Measurements from ENCODE around the gene GLB1L2. TPM values are rescaled to one million over a fixed set of nuclear protein-coding genes. Genes with fewer than 3 reads are reported as not detected.

The GLB1L2 gene
- total RNA-seq, 1 experiment from 2014 or later, result 27.1 TPM

DNA sequence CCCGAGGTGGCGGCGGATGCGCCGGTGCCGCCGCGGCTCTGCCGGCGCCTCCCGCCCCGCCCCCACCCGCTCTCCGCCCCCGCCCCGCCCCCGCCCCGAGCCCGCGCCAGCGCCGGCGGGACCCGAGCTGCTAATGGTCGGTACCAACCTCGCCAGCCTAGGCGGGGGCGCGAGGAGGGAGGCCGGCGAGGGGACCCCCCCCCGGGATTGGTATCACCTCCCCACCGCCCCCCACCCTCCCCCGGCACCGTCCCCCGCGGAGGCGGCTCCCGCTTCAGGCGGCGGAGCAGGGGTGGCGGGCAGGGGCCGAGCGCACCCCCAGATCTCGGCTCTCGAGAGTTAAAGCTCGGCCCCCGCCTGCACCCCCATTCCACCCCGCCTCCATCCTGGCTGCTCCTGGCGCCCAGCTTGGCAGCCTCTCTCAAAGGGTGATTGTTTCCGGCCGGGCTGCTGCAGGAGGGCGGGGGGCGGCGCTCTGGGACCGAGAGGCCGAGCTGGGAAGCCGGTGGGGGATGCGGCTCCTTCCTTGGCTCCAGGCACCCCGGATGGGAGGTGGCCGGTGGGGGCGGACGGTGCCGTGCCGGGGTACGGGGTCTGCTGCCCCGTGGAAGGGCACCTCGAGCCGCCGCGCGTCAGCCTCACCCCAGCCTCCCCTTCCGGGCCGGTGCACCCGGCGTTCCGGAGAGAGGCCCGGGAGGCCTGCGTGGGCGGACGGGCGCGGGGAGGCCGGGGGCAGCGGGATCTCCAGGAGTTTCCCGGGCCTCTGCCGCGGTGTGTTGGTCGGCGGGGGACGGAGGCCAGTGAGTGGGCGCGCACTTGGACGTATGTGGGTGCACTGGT, 80.6 kb downstream of the GLB1L2 start, which contains the start of gene B3GAT1:
Gene B3GAT1 (minus strand): TSS at position 40 of the 840 bp plus-strand sequence. CDS start 24,583 bp downstream, outside the sequence.
- TF ChIP-seq YY1 (IDR thresholded peaks at IDR 0.05; ENCODE audit: extremely low read depth, insufficient replicate concordance, low read depth, low read length) (no peak), JUND (IDR thresholded peaks at IDR 0.05) (no peak), TCF7L2 (IDR thresholded peaks at IDR 0.05; ENCODE audit: borderline replicate concordance, extremely low read depth, insufficient read depth, insufficient read length) (no peak), EZH2 (IDR thresholded peaks at IDR 0.05) (no peak), FOSL1 (IDR thresholded peaks at IDR 0.05; ENCODE audit: low read depth) (no peak), ZFX (IDR thresholded peaks at IDR 0.05) (no peak), SIN3A (IDR thresholded peaks at IDR 0.05; ENCODE audit: low read depth) (no peak), POLR2AphosphoS5 (IDR thresholded peaks at IDR 0.05; ENCODE audit: low read depth, low read length) (no peak), RAD21 (IDR thresholded peaks at IDR 0.05; ENCODE audit: low read depth) (no peak), SP1 (IDR thresholded peaks at IDR 0.05; ENCODE audit: low read depth) (no peak), CBX3 (IDR thresholded peaks at IDR 0.05; ENCODE audit: low read depth) (no peak), ZNF274 (IDR thresholded peaks at IDR 0.05; ENCODE audit: low read depth, low read length) (no peak), EZH2phosphoT487 (IDR thresholded peaks at IDR 0.05; ENCODE audit: borderline replicate concordance) (no peak), ELF1 (IDR thresholded peaks at IDR 0.05; ENCODE audit: borderline replicate concordance, low read depth) (no peak)
- TF ChIP-seq, protein P1, sequence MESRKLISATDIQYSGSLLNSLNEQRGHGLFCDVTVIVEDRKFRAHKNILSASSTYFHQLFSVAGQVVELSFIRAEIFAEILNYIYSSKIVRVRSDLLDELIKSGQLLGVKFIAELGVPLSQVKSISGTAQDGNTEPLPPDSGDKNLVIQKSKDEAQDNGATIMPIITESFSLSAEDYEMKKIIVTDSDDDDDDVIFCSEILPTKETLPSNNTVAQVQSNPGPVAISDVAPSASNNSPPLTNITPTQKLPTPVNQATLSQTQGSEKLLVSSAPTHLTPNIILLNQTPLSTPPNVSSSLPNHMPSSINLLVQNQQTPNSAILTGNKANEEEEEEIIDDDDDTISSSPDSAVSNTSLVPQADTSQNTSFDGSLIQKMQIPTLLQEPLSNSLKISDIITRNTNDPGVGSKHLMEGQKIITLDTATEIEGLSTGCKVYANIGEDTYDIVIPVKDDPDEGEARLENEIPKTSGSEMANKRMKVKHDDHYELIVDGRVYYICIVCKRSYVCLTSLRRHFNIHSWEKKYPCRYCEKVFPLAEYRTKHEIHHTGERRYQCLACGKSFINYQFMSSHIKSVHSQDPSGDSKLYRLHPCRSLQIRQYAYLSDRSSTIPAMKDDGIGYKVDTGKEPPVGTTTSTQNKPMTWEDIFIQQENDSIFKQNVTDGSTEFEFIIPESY (IDR thresholded peaks at IDR 0.05; ENCODE audit: extremely low read depth, insufficient replicate concordance, low read length), result no peak
- TF ChIP-seq, protein P2, sequence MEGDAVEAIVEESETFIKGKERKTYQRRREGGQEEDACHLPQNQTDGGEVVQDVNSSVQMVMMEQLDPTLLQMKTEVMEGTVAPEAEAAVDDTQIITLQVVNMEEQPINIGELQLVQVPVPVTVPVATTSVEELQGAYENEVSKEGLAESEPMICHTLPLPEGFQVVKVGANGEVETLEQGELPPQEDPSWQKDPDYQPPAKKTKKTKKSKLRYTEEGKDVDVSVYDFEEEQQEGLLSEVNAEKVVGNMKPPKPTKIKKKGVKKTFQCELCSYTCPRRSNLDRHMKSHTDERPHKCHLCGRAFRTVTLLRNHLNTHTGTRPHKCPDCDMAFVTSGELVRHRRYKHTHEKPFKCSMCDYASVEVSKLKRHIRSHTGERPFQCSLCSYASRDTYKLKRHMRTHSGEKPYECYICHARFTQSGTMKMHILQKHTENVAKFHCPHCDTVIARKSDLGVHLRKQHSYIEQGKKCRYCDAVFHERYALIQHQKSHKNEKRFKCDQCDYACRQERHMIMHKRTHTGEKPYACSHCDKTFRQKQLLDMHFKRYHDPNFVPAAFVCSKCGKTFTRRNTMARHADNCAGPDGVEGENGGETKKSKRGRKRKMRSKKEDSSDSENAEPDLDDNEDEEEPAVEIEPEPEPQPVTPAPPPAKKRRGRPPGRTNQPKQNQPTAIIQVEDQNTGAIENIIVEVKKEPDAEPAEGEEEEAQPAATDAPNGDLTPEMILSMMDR (IDR thresholded peaks at IDR 0.05 in 2 of 3, conservative IDR thresholded peaks at IDR 0.05 in 1 of 3; ENCODE audit: borderline replicate concordance in 1 of 3, insufficient read depth in 1 of 3, low read depth in 2 of 3, low read length in 2 of 3), result no peak
- TF ChIP-seq, protein P3, sequence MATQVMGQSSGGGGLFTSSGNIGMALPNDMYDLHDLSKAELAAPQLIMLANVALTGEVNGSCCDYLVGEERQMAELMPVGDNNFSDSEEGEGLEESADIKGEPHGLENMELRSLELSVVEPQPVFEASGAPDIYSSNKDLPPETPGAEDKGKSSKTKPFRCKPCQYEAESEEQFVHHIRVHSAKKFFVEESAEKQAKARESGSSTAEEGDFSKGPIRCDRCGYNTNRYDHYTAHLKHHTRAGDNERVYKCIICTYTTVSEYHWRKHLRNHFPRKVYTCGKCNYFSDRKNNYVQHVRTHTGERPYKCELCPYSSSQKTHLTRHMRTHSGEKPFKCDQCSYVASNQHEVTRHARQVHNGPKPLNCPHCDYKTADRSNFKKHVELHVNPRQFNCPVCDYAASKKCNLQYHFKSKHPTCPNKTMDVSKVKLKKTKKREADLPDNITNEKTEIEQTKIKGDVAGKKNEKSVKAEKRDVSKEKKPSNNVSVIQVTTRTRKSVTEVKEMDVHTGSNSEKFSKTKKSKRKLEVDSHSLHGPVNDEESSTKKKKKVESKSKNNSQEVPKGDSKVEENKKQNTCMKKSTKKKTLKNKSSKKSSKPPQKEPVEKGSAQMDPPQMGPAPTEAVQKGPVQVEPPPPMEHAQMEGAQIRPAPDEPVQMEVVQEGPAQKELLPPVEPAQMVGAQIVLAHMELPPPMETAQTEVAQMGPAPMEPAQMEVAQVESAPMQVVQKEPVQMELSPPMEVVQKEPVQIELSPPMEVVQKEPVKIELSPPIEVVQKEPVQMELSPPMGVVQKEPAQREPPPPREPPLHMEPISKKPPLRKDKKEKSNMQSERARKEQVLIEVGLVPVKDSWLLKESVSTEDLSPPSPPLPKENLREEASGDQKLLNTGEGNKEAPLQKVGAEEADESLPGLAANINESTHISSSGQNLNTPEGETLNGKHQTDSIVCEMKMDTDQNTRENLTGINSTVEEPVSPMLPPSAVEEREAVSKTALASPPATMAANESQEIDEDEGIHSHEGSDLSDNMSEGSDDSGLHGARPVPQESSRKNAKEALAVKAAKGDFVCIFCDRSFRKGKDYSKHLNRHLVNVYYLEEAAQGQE (IDR thresholded peaks at IDR 0.05; ENCODE audit: low read depth), result no peak
- DNase-seq (ENCODE audit: low read depth, low spot score), result no peak
- Histone ChIP-seq H3K27ac (ENCODE audit: low read depth, low read length) (no peak within 1 kb of the TSS), H3K9me3 (ENCODE audit: control insufficient read depth in 1 of 2, insufficient read depth in 1 of 2, low read depth in 1 of 2, low read length in 2 of 2) (no peaks in the 10 kb centered on the region), H3K4me1 (ENCODE audit: control insufficient read depth in 1 of 2, insufficient read depth in 2 of 2, low read length in 2 of 2) (no peaks in the 10 kb centered on the region), H3K27me3 (ENCODE audit: insufficient read depth, low read length) (peaks cover 40% of the 10 kb centered on the region), H3K36me3 (ENCODE audit: control insufficient read depth in 1 of 2, insufficient read depth in 2 of 2, low read length in 2 of 2) (no peaks in the 10 kb centered on the region), H2AFZ (ENCODE audit: low read depth, low read length, poor library complexity, severe bottlenecking) (no peak within 1 kb of the TSS), H3K79me2 (ENCODE audit: insufficient read depth, low read length) (no peaks in the 10 kb centered on the region), H4K20me1 (ENCODE audit: insufficient read depth) (no peaks in the 10 kb centered on the region), H3K4me3 (replicated peaks in 1 of 2; ENCODE audit: low read depth in 1 of 2, low read length in 2 of 2) (no peak within 1 kb of the TSS), H3K9ac (ENCODE audit: low read length) (no peak within 1 kb of the TSS), H3K9me2 (ENCODE audit: insufficient read depth) (no peaks in the 10 kb centered on the region), H3K4me2 (ENCODE audit: low read length) (no peak within 1 kb of the TSS)
- no TSS peak for BruUV-seq (replicated peaks)
- no peak; the same call in 1 of the 2 replicates for ATAC-seq
- RAD21 ChIA-PET (ENCODE audit: low non-redundant PET in 1 of 2, low total read pairs in 2 of 2, uncharacterized antibody in 2 of 2, unreplicated experiment in 2 of 2), result no interaction called here
- intact Hi-C loops (cut with micrococcal nuclease), result no loop called here
- CTCF ChIA-PET, result no interaction called here
- POLR2A ChIA-PET, result no interaction called here

Data from HCT116 (cell line).